ENCODE data around the gene TOP2A. TPM values are rescaled to one million over a fixed set of nuclear protein-coding genes. Genes with fewer than 3 reads are reported as not detected.

The TOP2A gene
- total RNA-seq, 1 donor from 2014 or later: 114 TPM

DNA sequence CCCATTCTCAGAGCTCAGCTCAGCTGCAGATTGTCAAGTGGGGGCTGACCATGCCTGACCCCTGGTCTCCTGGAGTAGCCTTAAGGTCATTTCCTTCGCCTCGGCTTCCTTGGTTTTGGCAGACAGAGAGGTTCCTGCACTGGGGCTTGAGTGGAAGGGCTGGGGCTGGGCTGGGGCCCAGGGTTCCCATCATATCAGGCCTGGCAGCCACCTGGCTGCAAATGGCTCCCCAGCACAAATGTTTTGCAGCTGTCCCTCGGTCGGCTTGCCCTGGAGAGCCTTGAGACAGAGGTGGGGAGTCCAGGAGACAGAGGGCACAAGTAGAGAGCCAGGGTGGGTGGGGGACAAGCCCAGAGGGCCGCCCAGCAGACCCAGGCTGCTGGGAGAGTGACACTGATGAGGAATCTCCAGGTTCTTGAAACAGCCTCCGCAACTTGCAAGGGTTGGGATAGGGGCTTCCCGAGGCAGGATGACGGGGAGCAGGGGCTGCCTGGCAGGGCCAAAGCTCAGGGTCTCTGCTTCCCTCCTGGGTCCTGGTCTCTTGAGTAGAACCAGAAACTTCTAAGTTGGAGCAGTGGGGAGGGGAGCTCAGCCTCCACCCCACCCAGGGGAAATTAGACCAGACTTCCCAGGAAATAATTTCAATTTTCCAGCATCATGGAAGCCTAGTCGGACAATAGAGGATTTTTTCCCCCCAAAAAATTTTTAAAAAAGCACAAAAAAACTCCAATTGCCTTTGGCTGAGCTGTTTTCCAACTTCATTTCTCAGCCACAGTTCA is 44.8 kb upstream of the TOP2A start:
- Mint-ChIP-seq H3K27me3 (peaks cover 12% of the 10 kb centered on the region), H3K9me3 (ENCODE audit: low read depth) (no peaks in the 10 kb centered on the region), H3K4me3 (ENCODE audit: low read depth) (no peak overlapping the region), H3K27ac (no peak overlapping the region), H3K4me1 (ENCODE audit: low read depth) (peaks cover 4% of the 10 kb centered on the region), H3K36me3 (ENCODE audit: insufficient read depth) (no peaks in the 10 kb centered on the region)
- no peak for DNase-seq (ENCODE audit: low spot score, unreplicated experiment)
- no peak for TF ChIP-seq CTCF (IDR thresholded peaks at IDR 0.05; ENCODE audit: unreplicated experiment)

DNA sequence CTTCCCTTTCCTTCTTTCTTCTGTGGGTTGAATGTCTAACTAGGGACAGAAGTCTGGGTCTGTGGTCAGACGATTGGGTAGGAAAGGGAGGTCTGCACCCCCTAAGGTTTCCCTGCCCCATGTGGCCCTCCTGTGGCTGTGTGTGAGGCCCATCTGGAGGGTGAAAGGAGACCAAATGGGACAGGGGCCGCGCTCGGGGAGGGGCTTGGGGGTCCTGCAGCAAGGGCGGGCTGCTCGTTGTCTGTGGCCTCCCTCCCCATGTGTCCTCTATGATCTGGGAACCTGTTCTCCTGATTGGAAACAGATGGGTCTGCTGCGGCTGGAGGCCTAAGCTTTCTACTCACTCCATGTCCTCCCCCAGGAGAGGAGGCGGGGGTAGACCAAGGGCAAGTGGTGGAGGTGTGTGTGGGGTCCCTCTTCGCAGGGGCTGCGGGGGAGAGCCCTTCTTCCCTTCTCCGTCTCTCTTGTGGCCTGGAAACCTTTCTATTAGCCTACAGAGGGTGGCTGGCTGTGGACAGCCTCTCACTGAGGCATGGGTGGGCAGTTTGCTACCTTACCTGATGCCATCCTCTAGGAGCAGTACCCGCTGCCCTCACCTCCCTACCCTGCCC is 44.1 kb upstream of the TOP2A start:
- no peak for TF ChIP-seq CTCF (IDR thresholded peaks at IDR 0.05; ENCODE audit: unreplicated experiment)
- no peak for DNase-seq (ENCODE audit: low spot score, unreplicated experiment)
- no peak overlapping the region for H3K4me3 Mint-ChIP-seq (ENCODE audit: low read depth)
- no peaks in the 10 kb centered on the region for H3K9me3 Mint-ChIP-seq (ENCODE audit: low read depth)
- H3K27ac Mint-ChIP-seq: no peak overlapping the region
- no peaks in the 10 kb centered on the region for H3K36me3 Mint-ChIP-seq (ENCODE audit: insufficient read depth)
- peaks cover 4% of the 10 kb centered on the region for H3K4me1 Mint-ChIP-seq (ENCODE audit: low read depth)
- peaks cover 13% of the 10 kb centered on the region for H3K27me3 Mint-ChIP-seq

GRCh38 chr17:40460968-40461731 is 43.5 kb upstream of the TOP2A start:
- no peak overlapping the region for H3K27ac Mint-ChIP-seq

GRCh38 chr17:40460604-40460967 is 42.9 kb upstream of the TOP2A start:
- Mint-ChIP-seq H3K27ac (no peak overlapping the region), H3K9me3 (ENCODE audit: low read depth) (no peaks in the 10 kb centered on the region), H3K4me3 (ENCODE audit: low read depth) (no peak overlapping the region), H3K36me3 (ENCODE audit: insufficient read depth) (peaks cover 3% of the 10 kb centered on the region), H3K27me3 (peaks cover 14% of the 10 kb centered on the region), H3K4me1 (ENCODE audit: low read depth) (peaks cover 4% of the 10 kb centered on the region)
- TF ChIP-seq CTCF (IDR thresholded peaks at IDR 0.05; ENCODE audit: unreplicated experiment): no peak
- DNase-seq (ENCODE audit: low spot score, unreplicated experiment): no peak

More at GRCh38 chr17:40460968-40461731, 43.5 kb upstream of the TOP2A start:
- no peak overlapping the region for H3K4me3 Mint-ChIP-seq (ENCODE audit: low read depth)
- H3K4me1 Mint-ChIP-seq (ENCODE audit: low read depth): peaks cover 4% of the 10 kb centered on the region
- peaks cover 13% of the 10 kb centered on the region for H3K27me3 Mint-ChIP-seq
- TF ChIP-seq CTCF (IDR thresholded peaks at IDR 0.05; ENCODE audit: unreplicated experiment): no peak
- H3K9me3 Mint-ChIP-seq (ENCODE audit: low read depth): no peaks in the 10 kb centered on the region
- no peaks in the 10 kb centered on the region for H3K36me3 Mint-ChIP-seq (ENCODE audit: insufficient read depth)
- DNase-seq (ENCODE audit: low spot score, unreplicated experiment): no peak

Data from progenitor cell of endocrine pancreas (in vitro differentiated cells).